SK-N-SH treated with all-trans-retinoic acid at 6 μM for 48 hours (cell line): ENCODE results near the gene TIMM17B.
A peak's percentile ranks its signal among the peaks of the same experiment; 100 is the strongest.

ENCODE experiments used
- ATAC-seq: fragments of 200-7000 bp; cut with Tn5 transposase; 3 replicates; pipeline ENCODE4 v1.9.1; 2020; ENCODE audit warnings: mild to moderate bottlenecking, moderate library complexity
- ARNTL ChIP-seq: fragments of 450-650 bp; formaldehyde crosslinking; IDR thresholded peaks from 2 replicates; pipeline ENCODE4 v1.5.0; 2020; ENCODE audit warnings: low read depth, mild to moderate bottlenecking, moderate library complexity, borderline replicate concordance
- CSDC2 ChIP-seq: fragments of 250-450 bp; sonication (Bioruptor Pico); IDR thresholded peaks from 2 replicates; pipeline ENCODE4 v1.5.0; 2020; ENCODE audit warnings: mild to moderate bottlenecking, moderate library complexity
- CSRNP3 ChIP-seq: fragments of 250-450 bp; sonication (Bioruptor Pico); IDR thresholded peaks from 2 replicates; pipeline ENCODE4 v1.5.1; 2021; ENCODE audit warnings: mild to moderate bottlenecking, moderate library complexity
- GLIS3 ChIP-seq: fragments of 250-450 bp; sonication (Bioruptor Pico); IDR thresholded peaks from 2 replicates; pipeline ENCODE4 v1.5.0; 2020; ENCODE audit warnings: mild to moderate bottlenecking, moderate library complexity
- ISL1 ChIP-seq: fragments of 250-450 bp; sonication (Bioruptor Pico); IDR thresholded peaks from 2 replicates; pipeline ENCODE4 v2.1.2; 2022; ENCODE audit warnings: mild to moderate bottlenecking, moderate library complexity
- OSR1 ChIP-seq: fragments of 250-450 bp; sonication (Bioruptor Pico); IDR thresholded peaks from 2 replicates; pipeline ENCODE4 v1.8.0; 2022; ENCODE audit warnings: moderate library complexity, mild to moderate bottlenecking, inconsistent platforms
- PATZ1 ChIP-seq: fragments of 250-450 bp; sonication (Bioruptor Pico); IDR thresholded peaks from 2 replicates; pipeline ENCODE4 v1.8.0; 2020; ENCODE audit warnings: mild to moderate bottlenecking, moderate library complexity, borderline replicate concordance
- POU6F1 ChIP-seq: fragments of 250-450 bp; sonication (Bioruptor Pico); IDR thresholded peaks from 2 replicates; pipeline ENCODE4 v1.8.0; 2021; ENCODE audit warnings: low read depth, mild to moderate bottlenecking, moderate library complexity, borderline replicate concordance
- PPARA ChIP-seq: fragments of 250-450 bp; sonication (Bioruptor Pico); IDR thresholded peaks from 2 replicates; pipeline ENCODE4 v1.5.0; 2020; ENCODE audit warnings: mild to moderate bottlenecking, borderline replicate concordance
- SNAI2 ChIP-seq: fragments of 250-450 bp; sonication (Bioruptor Pico); IDR thresholded peaks from 2 replicates; pipeline ENCODE4 v1.5.0; 2020; ENCODE audit warnings: mild to moderate bottlenecking, moderate library complexity
- TCF4 ChIP-seq: fragments of 250-450 bp; sonication (Bioruptor Pico); IDR thresholded peaks from 2 replicates; pipeline ENCODE4 v1.8.0; 2021; ENCODE audit warnings: mild to moderate bottlenecking, moderate library complexity, borderline replicate concordance
- TSHZ2 ChIP-seq: fragments of 250-450 bp; sonication (Bioruptor Pico); IDR thresholded peaks from 2 replicates; pipeline ENCODE4 v1.5.0; 2020; ENCODE audit warnings: mild to moderate bottlenecking, moderate library complexity
- ZC3H10 ChIP-seq: fragments of 250-450 bp; sonication (Bioruptor Pico); IDR thresholded peaks from 2 replicates; pipeline ENCODE4 v1.5.1; 2021; ENCODE audit warnings: mild to moderate bottlenecking, moderate library complexity
- ZFP30 ChIP-seq: fragments of 450-650 bp; formaldehyde crosslinking; IDR thresholded peaks from 2 replicates; pipeline ENCODE4 v1.5.0; 2022; ENCODE audit warnings: mild to moderate bottlenecking, moderate library complexity
- ZNF70 ChIP-seq: fragments of 450-650 bp; formaldehyde crosslinking; IDR thresholded peaks from 2 replicates; pipeline ENCODE4 v1.5.0; 2020; ENCODE audit warnings: mild to moderate bottlenecking, moderate library complexity

Gene TIMM17B

GRCh38 chrX:48919360-48919841 is 21.8 kb upstream of the TIMM17B start:
- ATAC-seq, result peak; percentile 44
- no peak for TF ChIP-seq GLIS3 (CRISPR knock-in tag)

GRCh38 chrX:48918643-48919340 is 21.2 kb upstream of the TIMM17B start, which contains the start of gene PIM2:
PIM2 (minus strand) TSS chrX:48919024; CDS start chrX:48918834, 190 bp downstream.
- TF ChIP-seq CSRNP3 (CRISPR knock-in tag) (peak; percentile 46; the same call in 1 of the 2 replicates), ZNF70 (CRISPR knock-in tag) (no peak)
- ATAC-seq, result peak; percentile 88

GRCh38 chrX:48918301-48918642 is 20.7 kb upstream of the TIMM17B start:
- TF ChIP-seq OSR1 (CRISPR knock-in tag) (no peak), POU6F1 (CRISPR knock-in tag) (no peak), CSDC2 (CRISPR knock-in tag) (no peak), ZNF70 (CRISPR knock-in tag) (no peak), PPARA (CRISPR knock-in tag) (no peak), ISL1 (no peak), ZFP30 (no peak), ARNTL (no peak), ZC3H10 (no peak), TSHZ2 (CRISPR knock-in tag) (no peak), TCF4 (CRISPR knock-in tag) (no peak), SNAI2 (CRISPR knock-in tag) (no peak), GLIS3 (CRISPR knock-in tag) (no peak)
- ATAC-seq, result no peak; the same call in 2 of the 3 replicates

GRCh38 chrX:48917139-48918001 is 19.8 kb upstream of the TIMM17B start:
- TF ChIP-seq ZFP30, result no peak
- peak; percentile 26; the same call in 1 of the 2 replicates for TF ChIP-seq PATZ1 (CRISPR knock-in tag)
- peak; percentile 68 for ATAC-seq
